SH-SY5Y (cell line): ENCODE measurements around the gene AMPD2.

ENCODE experiments used
- GATA2 ChIP-seq: IDR thresholded peaks from 2 replicates; pipeline ENCODE4 v1.6.1; 2011; ENCODE audit warnings: mild to moderate bottlenecking, low read depth, low read length
- GATA3 ChIP-seq: IDR thresholded peaks from 2 replicates; pipeline ENCODE4 v1.6.1; 2011; ENCODE audit warnings: low read depth, mild to moderate bottlenecking, low read length, moderate library complexity

DNA sequence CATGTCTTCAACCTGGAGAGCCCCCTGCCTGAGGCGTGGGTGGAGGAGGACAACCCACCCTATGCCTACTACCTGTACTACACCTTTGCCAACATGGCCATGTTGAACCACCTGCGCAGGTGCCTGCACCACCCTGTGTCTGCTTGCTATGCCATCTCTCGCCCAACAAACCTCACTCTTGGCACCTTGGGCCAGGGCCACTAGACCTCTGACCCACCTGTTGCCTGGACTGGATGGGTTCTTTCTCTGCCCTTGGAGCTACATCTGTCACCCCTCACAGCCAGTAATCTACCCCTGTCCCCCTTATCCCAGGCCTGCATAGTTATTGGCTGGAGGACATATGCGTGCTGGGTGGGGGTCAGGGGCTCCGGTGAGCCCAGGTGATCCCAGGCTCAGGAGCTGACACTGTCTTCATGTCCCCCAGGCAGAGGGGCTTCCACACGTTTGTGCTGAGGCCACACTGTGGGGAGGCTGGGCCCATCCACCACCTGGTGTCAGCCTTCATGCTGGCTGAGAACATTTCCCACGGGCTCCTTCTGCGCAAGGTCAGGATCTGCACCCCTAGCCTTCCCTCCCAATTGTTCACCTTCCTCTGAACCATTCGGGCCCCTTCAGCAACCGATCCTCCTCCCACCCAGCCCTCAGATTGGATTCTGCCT lies 9.9 kb downstream of the AMPD2 start:
- TF ChIP-seq GATA3 = no peak
- no peak for TF ChIP-seq GATA2
